Putamen (tissue), 1 donor: ENCODE measurements around the gene WDR55.
"Not testable (repeated sequence)": the region's sequence is repeated elsewhere in the genome, so short reads cannot be mapped to it uniquely, and the experiment has no call there.

Source experiments
- DNase-seq: peaks from one replicate; pipeline ENCODE4 v3.0.0-alpha.2; 2016; ENCODE audit warnings: low spot score

WDR55 gene

DNA sequence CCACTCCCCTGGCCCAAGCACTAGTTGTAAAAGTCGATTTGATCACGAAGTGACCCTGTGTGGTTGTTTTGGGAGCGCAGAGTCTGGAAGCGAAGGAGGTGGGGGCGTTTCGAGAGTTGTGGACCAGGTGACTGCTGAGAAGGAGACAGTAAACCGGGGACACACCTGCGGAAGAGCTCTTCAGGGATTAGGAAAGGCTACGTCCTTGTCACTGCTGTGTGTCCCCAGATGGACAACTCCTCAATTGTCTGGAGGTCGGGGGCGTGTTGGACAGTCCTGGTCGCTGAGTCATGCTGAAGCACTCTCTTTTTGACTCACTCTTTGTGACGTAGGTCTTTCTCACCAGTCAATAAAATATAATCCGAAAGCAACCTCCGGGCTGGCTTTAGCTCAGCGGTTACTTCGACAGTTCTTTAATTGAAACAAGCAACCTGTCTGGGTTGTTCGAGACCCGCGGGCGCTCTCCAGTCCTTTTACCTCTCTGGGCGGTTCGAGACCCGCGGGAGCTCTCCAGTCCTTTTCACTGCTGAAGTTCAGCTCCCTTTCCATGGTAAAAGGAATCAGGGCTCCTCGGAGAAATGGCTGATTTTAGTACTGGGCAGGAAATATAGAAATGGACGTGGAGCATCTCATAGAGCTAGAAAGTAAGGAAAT is 46.3 kb downstream of the WDR55 start:
- peak; percentile 77 for DNase-seq

DNA sequence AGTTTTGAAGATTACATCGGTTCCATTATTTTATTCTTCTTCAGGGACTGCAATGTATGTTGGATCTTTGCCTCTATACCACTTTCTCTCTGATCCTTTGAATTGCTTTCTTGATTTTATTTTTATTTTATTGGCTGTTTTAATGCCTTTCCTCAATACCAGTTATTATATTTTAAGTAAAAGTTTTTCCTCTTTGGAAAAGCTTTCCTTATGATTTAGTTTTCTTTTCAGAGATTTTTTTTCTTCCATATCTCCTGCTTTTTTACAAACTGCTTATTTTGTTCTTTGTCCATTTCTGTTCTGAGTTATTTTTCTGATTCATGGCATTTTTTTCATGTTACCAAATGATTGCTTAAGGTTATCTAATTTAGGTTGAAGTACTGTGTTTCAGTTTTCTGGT is 47.1 kb downstream of the WDR55 start:
- no peak for DNase-seq

DNA sequence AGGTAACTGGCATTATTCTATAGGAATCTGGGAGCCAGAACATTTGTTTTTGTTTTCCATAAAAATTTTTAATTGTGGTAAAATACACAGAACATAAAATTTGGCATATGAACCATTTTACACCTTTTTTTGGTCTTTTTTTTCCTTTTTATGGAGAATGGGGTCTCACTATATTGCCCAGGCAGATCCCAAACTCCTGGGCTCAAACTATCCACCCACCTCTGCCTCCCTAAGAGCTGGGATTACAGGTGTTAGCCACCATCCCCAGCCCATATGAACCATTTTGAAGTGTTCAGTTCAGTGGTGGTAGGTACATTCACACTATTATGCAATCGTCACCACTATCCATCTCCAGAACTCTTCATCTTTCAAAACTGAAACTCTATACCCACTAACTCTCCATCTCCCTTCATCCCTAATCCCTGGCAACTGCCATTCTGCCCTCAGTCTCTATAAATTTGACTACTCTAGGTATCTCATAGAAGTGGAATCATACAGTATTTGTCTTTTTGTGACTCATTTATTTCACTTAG is 48.9 kb downstream of the WDR55 start:
- DNase-seq: no peak

DNA sequence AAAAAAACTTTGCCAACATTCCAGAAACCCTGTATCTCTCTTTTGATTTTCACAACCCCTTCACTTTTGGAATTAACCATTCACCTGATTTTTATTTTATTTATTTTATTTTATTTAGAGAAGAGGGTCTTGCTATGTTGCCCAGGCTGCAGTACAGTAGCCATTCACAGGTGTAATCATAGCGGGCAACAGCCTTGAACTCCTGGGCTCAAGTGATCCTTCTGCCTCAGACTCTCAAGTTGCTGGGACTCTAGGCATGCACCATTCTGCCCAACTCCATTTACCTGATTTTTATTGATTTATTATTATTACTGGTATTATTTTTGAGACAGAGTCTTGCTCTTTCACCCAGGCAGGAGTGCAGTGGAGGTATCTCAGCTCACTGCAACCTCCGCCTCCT is 51.5 kb downstream of the WDR55 start:
- not testable (repeated sequence) for DNase-seq

DNA sequence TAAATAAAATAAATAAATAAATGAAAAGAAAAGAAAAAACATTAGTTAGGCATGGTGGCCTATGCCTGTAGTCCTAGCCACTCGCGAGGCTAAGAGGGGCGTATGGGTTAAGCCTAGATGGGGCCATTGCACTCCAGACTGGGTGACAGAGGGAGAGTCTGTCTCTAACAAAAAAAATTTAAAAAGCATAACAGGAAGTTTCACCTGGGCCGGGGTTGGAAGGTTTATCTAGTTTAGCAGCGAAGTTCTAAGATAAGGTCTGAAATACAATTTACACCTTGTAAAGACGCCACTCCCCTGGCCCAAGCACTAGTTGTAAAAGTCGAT is 53.5 kb downstream of the WDR55 start:
- DNase-seq: no peak

DNA sequence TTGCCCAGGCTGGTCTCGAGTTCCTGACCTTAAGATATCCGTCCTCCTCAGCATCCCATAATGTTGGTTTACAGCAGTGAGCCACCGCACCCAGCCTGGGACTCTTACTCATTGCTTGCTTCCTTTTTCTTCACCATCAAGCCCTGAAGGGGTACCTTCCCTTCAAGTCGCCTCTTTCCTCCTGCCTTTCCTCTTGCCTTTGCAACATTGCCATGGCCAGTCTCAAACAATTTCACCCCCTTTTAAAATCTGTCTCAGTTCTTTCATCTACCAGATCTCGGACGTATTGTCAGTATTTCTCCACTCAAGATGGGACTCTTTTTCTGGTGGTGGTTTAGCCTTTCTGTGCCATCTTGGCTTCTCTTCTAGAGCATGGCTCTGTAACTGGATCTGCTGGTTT is 56.0 kb downstream of the WDR55 start:
- not testable (repeated sequence) for DNase-seq

DNA sequence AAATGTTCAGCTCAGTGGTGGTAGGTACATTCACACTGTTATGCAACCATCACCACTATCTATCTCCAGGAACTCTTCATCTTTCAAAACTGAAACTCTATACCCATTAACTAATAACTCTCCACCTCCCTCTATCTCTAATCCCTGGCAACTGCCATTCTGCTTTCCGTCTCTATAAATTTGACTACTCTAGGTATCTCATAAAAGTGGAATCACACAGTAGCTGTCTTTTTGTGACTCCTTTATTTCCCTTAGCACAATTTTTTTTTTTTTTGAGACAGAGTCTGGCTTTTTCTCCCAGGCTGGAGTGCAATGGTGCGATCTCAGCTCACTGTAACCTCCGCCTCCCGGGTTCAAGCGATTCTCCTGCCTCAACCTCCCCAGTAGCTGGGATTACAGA is 56.7 kb downstream of the WDR55 start:
- DNase-seq: not testable (repeated sequence)
